IMR-90 (cell line): ENCODE data around the gene CFAP52. TPM values are rescaled to one million over a fixed set of nuclear protein-coding genes. Genes with fewer than 3 reads are reported as not detected.

Source experiments
- ATAC-seq: fragments of 200-7000 bp; cut with Tn5 transposase; 2 replicates; pipeline ENCODE4 v1.9.1; 2020; ENCODE audit warnings: low read depth, mild to moderate bottlenecking, moderate library complexity
- BruUV-seq: library from RNA; stranded (reverse); fragments of 400-500 nt; replicated peaks from 2 replicates; lab custom pipeline; 2021; lab: Mats Ljungman, UMichigan
- CTCF ChIA-PET: fragments of 300-600 bp; formaldehyde crosslinking; extraction: SDS; loops from one replicate; lab custom pipeline; 2021; ENCODE audit warnings: antibody characterized with exemption; lab: Yijun Ruan, JAX
- POLR2A ChIA-PET: fragments of 300-600 bp; sonication (Branson Sonifier 250); formaldehyde crosslinking; loops from one replicate; lab custom pipeline; 2022; ENCODE audit warnings: antibody characterized with exemption; ENCODE audit not compliant: unreplicated experiment; lab: Charles Lee
- DNase-seq: peaks from one replicate; pipeline ENCODE4 v3.0.0; 2013
- H2AFZ ChIP-seq: replicated peaks from 2 replicates; pipeline ENCODE3; 2013; ENCODE audit warnings: low read length, mild to moderate bottlenecking; ENCODE audit not compliant: poor library complexity
- H2AK5ac ChIP-seq: 2 replicates; pipeline ENCODE4 v1.6.1; 2013; ENCODE audit warnings: low read depth, low read length, inconsistent platforms
- H2AK9ac ChIP-seq: replicated peaks from 2 replicates; pipeline ENCODE3; 2013; ENCODE audit warnings: mild to moderate bottlenecking, low read depth, low read length, moderate library complexity; ENCODE audit not compliant: poor library complexity
- H2BK120ac ChIP-seq: 2 replicates; pipeline ENCODE4 v1.6.1; 2013; ENCODE audit warnings: low read depth, low read length, inconsistent platforms
- H2BK15ac ChIP-seq: 3 replicates; pipeline ENCODE4 v1.6.1; 2013; ENCODE audit warnings: low read depth, low read length, inconsistent platforms
- H2BK20ac ChIP-seq: 2 replicates; pipeline ENCODE4 v1.6.1; 2013; ENCODE audit warnings: low read depth, mild to moderate bottlenecking, inconsistent platforms, low read length, moderate library complexity
- H2BK5ac ChIP-seq: 2 replicates; pipeline ENCODE4 v1.6.1; 2013; ENCODE audit warnings: mild to moderate bottlenecking, low read depth, low read length, inconsistent platforms; ENCODE audit not compliant: poor library complexity, severe bottlenecking
- H3K14ac ChIP-seq: replicated peaks from 2 replicates; pipeline ENCODE4 v1.6.1; 2013; ENCODE audit warnings: low read depth, low read length, inconsistent platforms
- H3K18ac ChIP-seq: 2 replicates; pipeline ENCODE4 v1.6.1; 2013; ENCODE audit warnings: low read depth, low read length, control low read depth
- H3K23ac ChIP-seq: 2 replicates; pipeline ENCODE4 v1.6.1; 2013; ENCODE audit warnings: low read depth, low read length, inconsistent platforms
- H3K27ac ChIP-seq: 2 replicates; pipeline ENCODE4 v1.5.1; 2013; ENCODE audit warnings: mild to moderate bottlenecking, control low read depth, low read length; ENCODE audit not compliant: insufficient read depth
- H3K27me3 ChIP-seq: 2 replicates; pipeline ENCODE4 v1.6.1; 2013; ENCODE audit warnings: low read length; ENCODE audit not compliant: control insufficient read depth, insufficient read depth
- H3K36me3 ChIP-seq: 2 replicates; pipeline ENCODE4 v1.6.1; 2013; ENCODE audit warnings: low read length, mixed read lengths; ENCODE audit not compliant: control insufficient read depth, insufficient read depth
- H3K4ac ChIP-seq: 2 replicates; pipeline ENCODE4 v1.6.1; 2013; ENCODE audit warnings: low read depth, low read length, inconsistent platforms
- H3K4me1 ChIP-seq: 2 replicates; pipeline ENCODE4 v1.6.1; 2013; ENCODE audit warnings: low read length, mixed read lengths; ENCODE audit not compliant: control insufficient read depth, insufficient read depth
- H3K4me2 ChIP-seq: 2 replicates; pipeline ENCODE4 v1.6.1; 2013; ENCODE audit warnings: low read depth, mild to moderate bottlenecking, control low read depth, low read length, moderate library complexity
- H3K4me3 ChIP-seq: 2 replicates; pipeline ENCODE4 v1.5.1; 2013; ENCODE audit warnings: low read depth, mild to moderate bottlenecking, control low read depth, low read length, moderate library complexity; ENCODE audit not compliant: insufficient read depth
- H3K56ac ChIP-seq: 2 replicates; pipeline ENCODE4 v1.6.1; 2013; ENCODE audit warnings: low read length, inconsistent platforms; ENCODE audit not compliant: insufficient read depth; ENCODE audit errors: extremely low read depth
- H3K79me1 ChIP-seq, 2 experiments: 2 replicates each; pipeline ENCODE4 v1.6.1; 2013; ENCODE audit warnings: low read length in 2 of 2, inconsistent platforms in 1 of 2, low read depth in 1 of 2
- H3K9ac ChIP-seq: 2 replicates; pipeline ENCODE4 v1.6.1; 2013; ENCODE audit warnings: low read depth, low read length, control low read depth
- H3K9me1 ChIP-seq: 2 replicates; pipeline ENCODE4 v1.6.1; 2013; ENCODE audit warnings: low read length, inconsistent platforms; ENCODE audit not compliant: insufficient read depth
- H3K9me3 ChIP-seq: 2 replicates; pipeline ENCODE4 v1.6.1; 2013; ENCODE audit warnings: low read length; ENCODE audit not compliant: control insufficient read depth, insufficient read depth
- H4K20me1 ChIP-seq: 2 replicates; pipeline ENCODE4 v1.6.1; 2013; ENCODE audit warnings: low read length, inconsistent platforms; ENCODE audit not compliant: insufficient read depth
- H4K5ac ChIP-seq: 2 replicates; pipeline ENCODE4 v1.6.1; 2013; ENCODE audit warnings: mild to moderate bottlenecking, low read depth, low read length, control low read depth
- H4K8ac ChIP-seq, 2 experiments: 2 replicates each; pipeline ENCODE4 v1.6.1; 2013; ENCODE audit warnings: low read depth in 2 of 2, low read length in 2 of 2, control low read depth in 1 of 2, inconsistent platforms in 1 of 2
- H4K91ac ChIP-seq: 2 replicates; pipeline ENCODE4 v1.6.1; 2013; ENCODE audit warnings: low read depth, low read length, inconsistent platforms; ENCODE audit not compliant: insufficient read depth
- BHLHE40 ChIP-seq: fragments of 150-350 bp; IDR thresholded peaks from 2 replicates; pipeline ENCODE4 v1.6.1; 2016; ENCODE audit warnings: mild to moderate bottlenecking, low read depth, low read length
- CEBPB ChIP-seq: IDR thresholded peaks from 2 replicates; pipeline ENCODE4 v1.6.1; 2012; ENCODE audit warnings: low read depth, low read length, improper control_type of control experiment
- MAFK ChIP-seq: IDR thresholded peaks from 2 replicates; pipeline ENCODE4 v1.6.1; 2012; ENCODE audit warnings: low read depth, low read length, improper control_type of control experiment
- MAZ ChIP-seq: IDR thresholded peaks from 2 replicates; pipeline ENCODE4 v1.6.1; 2012; ENCODE audit warnings: low read depth, mild to moderate bottlenecking, low read length, improper control_type of control experiment, moderate library complexity, borderline replicate concordance
- MXI1 ChIP-seq: IDR thresholded peaks from 2 replicates; pipeline ENCODE4 v1.6.1; 2012; ENCODE audit warnings: low read depth, mild to moderate bottlenecking, low read length, moderate library complexity, borderline replicate concordance
- RAD21 ChIP-seq: IDR thresholded peaks from 2 replicates; pipeline ENCODE4 v1.6.1; 2012; ENCODE audit warnings: low read length, improper control_type of control experiment
- RFX5 ChIP-seq: IDR thresholded peaks from 2 replicates; pipeline ENCODE4 v1.8.0; 2012; ENCODE audit warnings: low read depth, mild to moderate bottlenecking, low read length, moderate library complexity
- dilution Hi-C: fragments of 300-500 bp; cut with HindIII; formaldehyde crosslinking; loops from one replicate; pipeline ENCODE4 v1.14.3; 2018; ENCODE audit warnings: low sequenced_read_pairs; ENCODE audit not compliant: unreplicated experiment
- in situ Hi-C: fragments of 300-500 bp; cut with MboI; formaldehyde crosslinking; loops from 3 replicates; pipeline ENCODE4 v1.14.3; 2019; ENCODE audit warnings: low sequenced_read_pairs, inconsistent platforms, mixed read lengths
- intact Hi-C: fragments of 100-400 bp; cut with micrococcal nuclease; formaldehyde crosslinking; loops from 2 replicates; pipeline ENCODE4 v1.10.0; 2022
- polyA plus RNA-seq, 3 experiments: library from polyadenylated mRNA; depleted of rRNA; stranded (reverse); fragments of >200 nt; gene quantifications; 2 replicates each; pipeline ENCODE4 v1.2.3, GENCODE V29; 2012; ENCODE audit warnings: low replicate concordance in 1 of 3
- total RNA-seq: library from RNA; depleted of rRNA; stranded (reverse); fragments of >200 nt; gene quantifications from 2 replicates; pipeline ENCODE4 v1.2.3, GENCODE V29; 2012

CFAP52 gene
- total and polyA plus RNA-seq, 2 of the 4 experiments (the other 2 are of a cell fraction): 0.22 TPM; not detected in 1

DNA sequence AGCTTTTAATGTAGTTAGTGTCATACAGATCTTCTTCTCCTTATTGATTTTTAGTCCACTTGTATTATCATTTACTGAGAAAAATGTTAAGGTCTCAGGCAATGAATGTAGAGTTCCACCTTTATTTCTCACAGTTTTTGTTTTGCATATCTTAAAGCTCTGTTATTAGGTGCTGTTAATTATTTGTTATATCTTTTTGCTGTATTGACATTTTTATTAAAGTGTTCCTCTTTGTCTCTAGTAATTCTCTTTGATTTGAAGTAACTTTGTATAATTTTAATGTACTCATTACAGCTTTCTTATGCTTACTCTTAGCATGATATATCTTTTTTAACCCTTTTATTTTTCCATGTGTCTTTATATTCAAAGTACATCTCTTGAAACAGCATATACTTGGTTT is 46.5 kb downstream of the CFAP52 start:
- POLR2A ChIA-PET: no interaction called here
- no TSS peak for BruUV-seq
- Histone ChIP-seq H3K4ac (no peak overlapping the region), H3K14ac (no peak overlapping the region), H4K91ac (no peak overlapping the region), H3K4me3 (no peak overlapping the region), H2BK5ac (no peak overlapping the region), H2BK120ac (no peak overlapping the region), H3K36me3 (no peaks in the 10 kb centered on the region), H2AFZ (no peak overlapping the region), H2BK20ac (no peak overlapping the region), H3K23ac (no peak overlapping the region), H3K9me3 (peaks cover 4% of the 10 kb centered on the region; the same call in 1 of the 2 replicates), H3K79me1 (no peaks in the 10 kb centered on the region), H3K9me1 (no peaks in the 10 kb centered on the region), H2BK15ac (no peak overlapping the region), H2AK5ac (no peak overlapping the region), H2AK9ac (no peak overlapping the region), H3K56ac (no peak overlapping the region), H3K4me1 (no peaks in the 10 kb centered on the region), H3K27me3 (no peaks in the 10 kb centered on the region), H3K4me2 (no peak overlapping the region), H3K27ac (no peak overlapping the region), H4K5ac (no peak overlapping the region), H4K20me1 (no peaks in the 10 kb centered on the region), H3K18ac (no peak overlapping the region), H4K8ac (no peak overlapping the region), H3K9ac (no peak overlapping the region)
- dilution Hi-C loops (no loop called here), intact Hi-C loops (no loop called here), in situ Hi-C loops (no loop called here)
- ATAC-seq (no peak), DNase-seq (no peak)
- CTCF ChIA-PET: no interaction called here
- TF ChIP-seq MXI1 (no peak), RFX5 (no peak), MAZ (no peak), BHLHE40 (no peak), CEBPB (no peak), RAD21 (no peak), MAFK (peak; percentile 62)
